ENCODE data around the gene KSR1.

DNA sequence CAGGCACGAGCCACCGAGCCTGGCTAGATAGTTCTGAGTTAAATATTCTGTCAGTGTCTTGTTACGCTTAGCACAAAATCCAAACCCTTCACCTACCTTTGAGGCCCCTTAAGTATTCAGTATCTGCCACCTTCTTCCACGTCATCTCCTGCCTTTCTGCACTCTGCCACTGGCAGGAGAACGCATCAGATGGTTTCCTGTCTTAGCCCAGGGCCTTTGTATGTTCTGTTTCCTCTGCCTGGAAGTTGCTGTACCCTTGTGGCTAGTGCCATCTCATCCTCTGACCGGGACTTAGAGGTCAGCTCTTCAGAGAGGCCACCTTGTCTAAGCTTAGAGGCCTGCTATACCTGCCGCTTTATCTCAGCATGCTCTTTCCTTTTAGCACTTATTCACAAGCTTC lies 107.3 kb downstream of the KSR1 start:
- TF ChIP-seq, protein P1, sequence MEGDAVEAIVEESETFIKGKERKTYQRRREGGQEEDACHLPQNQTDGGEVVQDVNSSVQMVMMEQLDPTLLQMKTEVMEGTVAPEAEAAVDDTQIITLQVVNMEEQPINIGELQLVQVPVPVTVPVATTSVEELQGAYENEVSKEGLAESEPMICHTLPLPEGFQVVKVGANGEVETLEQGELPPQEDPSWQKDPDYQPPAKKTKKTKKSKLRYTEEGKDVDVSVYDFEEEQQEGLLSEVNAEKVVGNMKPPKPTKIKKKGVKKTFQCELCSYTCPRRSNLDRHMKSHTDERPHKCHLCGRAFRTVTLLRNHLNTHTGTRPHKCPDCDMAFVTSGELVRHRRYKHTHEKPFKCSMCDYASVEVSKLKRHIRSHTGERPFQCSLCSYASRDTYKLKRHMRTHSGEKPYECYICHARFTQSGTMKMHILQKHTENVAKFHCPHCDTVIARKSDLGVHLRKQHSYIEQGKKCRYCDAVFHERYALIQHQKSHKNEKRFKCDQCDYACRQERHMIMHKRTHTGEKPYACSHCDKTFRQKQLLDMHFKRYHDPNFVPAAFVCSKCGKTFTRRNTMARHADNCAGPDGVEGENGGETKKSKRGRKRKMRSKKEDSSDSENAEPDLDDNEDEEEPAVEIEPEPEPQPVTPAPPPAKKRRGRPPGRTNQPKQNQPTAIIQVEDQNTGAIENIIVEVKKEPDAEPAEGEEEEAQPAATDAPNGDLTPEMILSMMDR (IDR thresholded peaks at IDR 0.05): no peak
- TF ChIP-seq POLR2A (IDR thresholded peaks at IDR 0.05): no peak

Data from testis (tissue), 2 donors.